ENCODE results near the gene PDLIM1. TPM values are rescaled to one million over a fixed set of nuclear protein-coding genes. Genes with fewer than 3 reads are reported as not detected.

The PDLIM1 gene
- total RNA-seq, 4 donors from 2014 or later: 25.4 to 74.1 (median 68.5) TPM

- Histone ChIP-seq H3K9me3 (no peaks in the 10 kb centered on the region), H3K27ac (peak overlapping the region in 1 of 4 donors; percentile 3), H3K36me3 (peaks cover 0 to 39% of the 10 kb centered on the region in 2 donors), H3K27me3 (no peaks in the 10 kb centered on the region), H3K4me1 (peaks cover 0 to 23% (median 12%) of the 10 kb centered on the region in 3 donors), H3K4me3 (no peak overlapping the region)
- WGBS, 2 donors (ENCODE audit: low coverage in 1 of 2): 67 to 76% methylated on average over 3 to 5 of the region's 5 CpGs
- no peak for ATAC-seq
- TF ChIP-seq POLR2AphosphoS5 (IDR thresholded peaks at IDR 0.05): no peak
- no peak for TF ChIP-seq POLR2A (IDR thresholded peaks at IDR 0.05)
- no peak for TF ChIP-seq EP300 (IDR thresholded peaks at IDR 0.05)
- no peak for TF ChIP-seq CTCF (IDR thresholded peaks at IDR 0.05)
Observed at GRCh38 chr10:95262763-95263518, 27.9 kb downstream of the PDLIM1 start.

- no peak for ATAC-seq
- 90% methylated on average over 3 of the region's 3 CpGs; no CpG with 5 or more reads in 1 of the 2 donors for WGBS, 2 donors (ENCODE audit: low coverage in 1 of 2)
- no peaks in the 10 kb centered on the region for H3K9me3 ChIP-seq
- H3K27me3 ChIP-seq: no peaks in the 10 kb centered on the region
- H3K4me1 ChIP-seq: peaks cover 0 to 23% (median 12%) of the 10 kb centered on the region in 3 donors
- H3K36me3 ChIP-seq: peaks cover 0 to 45% of the 10 kb centered on the region in 2 donors
- no peak overlapping the region for H3K27ac ChIP-seq
- H3K4me3 ChIP-seq: no peak overlapping the region
- no peak for TF ChIP-seq POLR2A (IDR thresholded peaks at IDR 0.05)
Observed at GRCh38 chr10:95261926-95262325, 28.9 kb downstream of the PDLIM1 start.

- no peak for ATAC-seq
- Histone ChIP-seq H3K27ac (peak overlapping the region in 3 of 4 donors; percentile 38 to 64 (median 40)), H3K4me3 (no peak overlapping the region)
Observed at GRCh38 chr10:95260909-95261552, 29.8 kb downstream of the PDLIM1 start.

GRCh38 chr10:95260397-95260881, 30.4 kb downstream of the PDLIM1 start:
- Histone ChIP-seq H3K27ac (peak overlapping the region in 3 of 4 donors; percentile 38 to 64 (median 40)), H3K4me1 (peaks cover 0 to 16% (median 12%) of the 10 kb centered on the region in 3 donors), H3K27me3 (no peaks in the 10 kb centered on the region), H3K4me3 (no peak overlapping the region), H3K9me3 (peaks cover 0 to 6% (median 0%) of the 10 kb centered on the region in 3 donors), H3K36me3 (peaks cover 0 to 45% of the 10 kb centered on the region in 2 donors)
- 58% methylated on average over 2 of the region's 3 CpGs; no CpG with 5 or more reads in 1 of the 2 donors for WGBS, 2 donors (ENCODE audit: low coverage in 1 of 2)
- TF ChIP-seq POLR2AphosphoS5 (IDR thresholded peaks at IDR 0.05): peak; percentile 8
- no peak for TF ChIP-seq POLR2A (IDR thresholded peaks at IDR 0.05)
- no peak for TF ChIP-seq EP300 (IDR thresholded peaks at IDR 0.05)
- peak; percentile 73 for ATAC-seq

More at GRCh38 chr10:95260909-95261552, 29.8 kb downstream of the PDLIM1 start:
- Histone ChIP-seq H3K9me3 (peaks cover 0 to 6% (median 0%) of the 10 kb centered on the region in 3 donors), H3K27me3 (no peaks in the 10 kb centered on the region), H3K36me3 (peaks cover 0 to 45% of the 10 kb centered on the region in 2 donors), H3K4me1 (peaks cover 0 to 16% (median 12%) of the 10 kb centered on the region in 3 donors)
- TF ChIP-seq POLR2AphosphoS5 (IDR thresholded peaks at IDR 0.05) (no peak), EP300 (IDR thresholded peaks at IDR 0.05) (no peak), CTCF (IDR thresholded peaks at IDR 0.05) (no peak), POLR2A (IDR thresholded peaks at IDR 0.05) (no peak)
- 43 to 80% methylated on average over 1 to 3 of the region's 4 CpGs for WGBS, 2 donors (ENCODE audit: low coverage in 1 of 2)

GRCh38 chr10:95257849-95258248, 33.0 kb downstream of the PDLIM1 start:
- Histone ChIP-seq H3K27ac (no peak overlapping the region), H3K36me3 (peaks cover 0 to 30% of the 10 kb centered on the region in 2 donors)

More at GRCh38 chr10:95257849-95258248, 33.0 kb downstream of the PDLIM1 start:
- no peaks in the 10 kb centered on the region for H3K27me3 ChIP-seq
- ATAC-seq: no peak
- no peak overlapping the region for H3K4me3 ChIP-seq
- H3K9me3 ChIP-seq: peaks cover 0 to 6% (median 0%) of the 10 kb centered on the region in 3 donors
- H3K4me1 ChIP-seq: peaks cover 0 to 16% (median 12%) of the 10 kb centered on the region in 3 donors
- no peak for TF ChIP-seq POLR2A (IDR thresholded peaks at IDR 0.05)
- TF ChIP-seq EP300 (IDR thresholded peaks at IDR 0.05): no peak
- no peak for TF ChIP-seq CTCF (IDR thresholded peaks at IDR 0.05)
- no peak for TF ChIP-seq POLR2AphosphoS5 (IDR thresholded peaks at IDR 0.05)
- 92 to 93% methylated on average over 4 to 7 of the region's 7 CpGs for WGBS, 2 donors (ENCODE audit: low coverage in 1 of 2)
